ENCODE results near the gene APLN. TPM values are rescaled to one million over a fixed set of nuclear protein-coding genes. Genes with fewer than 3 reads are reported as not detected.
A peak's percentile ranks its signal among the peaks of the same experiment; 100 is the strongest.

The APLN gene
- total and polyA plus RNA-seq, 7 experiments from 2014 or later: 0.10 TPM; not detected in 6

GRCh38 chrX:129665916-129666644 is 11.3 kb upstream of the APLN start:
- Mint-ChIP-seq H3K36me3 (no peaks in the 10 kb centered on the region), H3K9me3 (peaks cover 0 to 6% (median 2%) of the 10 kb centered on the region in 11 donors), H3K27ac (no peak overlapping the region), H3K27me3 (peaks cover 0 to 59% (median 0%) of the 10 kb centered on the region in 5 donors), H3K4me1 (peaks cover 0 to 5% (median 0%) of the 10 kb centered on the region in 7 donors), H3K4me3 (no peak overlapping the region)
- ChIA-PET POLR2A (no interaction called here), CTCF (no interaction called here)
- no peak overlapping the region for H3K4me3 ChIP-seq (ENCODE audit: low read length)
- no peaks in the 10 kb centered on the region for H3K4me1 ChIP-seq (ENCODE audit: control insufficient read depth in 2 of 2, insufficient read depth in 2 of 2, low read length in 2 of 2)
- intact Hi-C loops (cut with micrococcal nuclease): no loop called here
- no peaks in the 10 kb centered on the region for H3K36me3 ChIP-seq (ENCODE audit: control insufficient read depth in 2 of 3, insufficient read depth in 3 of 3, low read length in 3 of 3)
- no peaks in the 10 kb centered on the region for H3K9me3 ChIP-seq (ENCODE audit: control insufficient read depth in 2 of 3, low read length in 3 of 3)
- DNase-seq (no peak), ATAC-seq (no peak)
- no peak overlapping the region for H3K27ac ChIP-seq (ENCODE audit: low read depth, low read length)
- H3K27me3 ChIP-seq (ENCODE audit: control insufficient read depth in 2 of 2, insufficient read depth in 2 of 2, low read length in 2 of 2): no peaks in the 10 kb centered on the region

DNA sequence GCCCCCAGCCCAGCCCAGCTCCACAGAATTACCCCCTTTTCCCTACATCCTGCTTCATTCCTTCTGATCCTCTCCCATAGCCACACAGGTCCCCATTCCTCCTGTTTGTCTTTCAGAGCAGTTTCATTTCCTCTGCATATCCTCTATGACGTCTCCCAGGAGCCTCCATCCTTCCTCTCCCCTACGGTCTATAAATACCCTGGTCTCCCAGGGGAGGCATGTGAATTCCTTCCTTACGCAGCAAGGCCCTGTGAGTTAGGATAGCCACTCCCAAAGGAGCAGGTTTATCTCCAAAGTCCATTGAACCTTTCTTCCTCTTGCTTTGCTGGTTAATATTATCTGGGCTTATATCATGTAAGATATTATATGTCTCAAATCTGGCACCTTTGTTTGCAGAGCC is 8.4 kb upstream of the APLN start:
- intact Hi-C loops (cut with micrococcal nuclease): no loop called here
- POLR2A ChIA-PET: interaction anchor here (0.6 kb wide), 1 partner anchor 474 kb away, joined by 3 read pairs; no protein-coding TSS in a partner anchor
- Histone ChIP-seq H3K36me3 (ENCODE audit: control insufficient read depth in 2 of 3, insufficient read depth in 3 of 3, low read length in 3 of 3) (no peaks in the 10 kb centered on the region), H3K27me3 (ENCODE audit: control insufficient read depth in 2 of 2, insufficient read depth in 2 of 2, low read length in 2 of 2) (no peaks in the 10 kb centered on the region), H3K27ac (ENCODE audit: low read depth, low read length) (no peak overlapping the region), H3K4me3 (ENCODE audit: low read length) (no peak overlapping the region), H3K4me1 (ENCODE audit: control insufficient read depth in 2 of 2, insufficient read depth in 2 of 2, low read length in 2 of 2) (no peaks in the 10 kb centered on the region), H3K9me3 (ENCODE audit: control insufficient read depth in 2 of 3, low read length in 3 of 3) (no peaks in the 10 kb centered on the region)
- no peak overlapping the region for H3K27ac Mint-ChIP-seq
- H3K4me3 Mint-ChIP-seq: no peak overlapping the region
- DNase-seq: no peak
- H3K36me3 Mint-ChIP-seq: no peaks in the 10 kb centered on the region
- peaks cover 0 to 5% (median 0%) of the 10 kb centered on the region in 7 donors for H3K4me1 Mint-ChIP-seq
- CTCF ChIA-PET: no interaction called here
- ATAC-seq: no peak
- H3K9me3 Mint-ChIP-seq: peaks cover 0 to 6% (median 2%) of the 10 kb centered on the region in 11 donors
- peaks cover 0 to 40% (median 0%) of the 10 kb centered on the region in 5 donors for H3K27me3 Mint-ChIP-seq

- Mint-ChIP-seq H3K36me3 (no peaks in the 10 kb centered on the region), H3K4me1 (peaks cover 0 to 5% (median 0%) of the 10 kb centered on the region in 7 donors), H3K27me3 (peaks cover 0 to 35% (median 0%) of the 10 kb centered on the region in 5 donors), H3K27ac (no peak overlapping the region), H3K4me3 (no peak overlapping the region), H3K9me3 (no peaks in the 10 kb centered on the region)
- DNase-seq (no peak), ATAC-seq (no peak)
- POLR2A ChIA-PET: no interaction called here
- Histone ChIP-seq H3K4me1 (ENCODE audit: control insufficient read depth in 2 of 2, insufficient read depth in 2 of 2, low read length in 2 of 2) (no peaks in the 10 kb centered on the region), H3K36me3 (ENCODE audit: control insufficient read depth in 2 of 3, insufficient read depth in 3 of 3, low read length in 3 of 3) (no peaks in the 10 kb centered on the region), H3K9me3 (ENCODE audit: control insufficient read depth in 2 of 3, low read length in 3 of 3) (no peaks in the 10 kb centered on the region), H3K4me3 (ENCODE audit: low read length) (no peak overlapping the region), H3K27ac (ENCODE audit: low read depth, low read length) (no peak overlapping the region), H3K27me3 (ENCODE audit: control insufficient read depth in 2 of 2, insufficient read depth in 2 of 2, low read length in 2 of 2) (no peaks in the 10 kb centered on the region)
- CTCF ChIA-PET: interaction anchor here (0.5 to 1.1 kb wide), 4 partner anchors 120 to 221 kb away, joined by 3 to 8 read pairs (median 4); no protein-coding TSS in a partner anchor
- intact Hi-C loops (cut with micrococcal nuclease): no loop called here
These were observed 6.6 kb upstream of the APLN start for GRCh38 chrX:129661369-129661768.

DNA sequence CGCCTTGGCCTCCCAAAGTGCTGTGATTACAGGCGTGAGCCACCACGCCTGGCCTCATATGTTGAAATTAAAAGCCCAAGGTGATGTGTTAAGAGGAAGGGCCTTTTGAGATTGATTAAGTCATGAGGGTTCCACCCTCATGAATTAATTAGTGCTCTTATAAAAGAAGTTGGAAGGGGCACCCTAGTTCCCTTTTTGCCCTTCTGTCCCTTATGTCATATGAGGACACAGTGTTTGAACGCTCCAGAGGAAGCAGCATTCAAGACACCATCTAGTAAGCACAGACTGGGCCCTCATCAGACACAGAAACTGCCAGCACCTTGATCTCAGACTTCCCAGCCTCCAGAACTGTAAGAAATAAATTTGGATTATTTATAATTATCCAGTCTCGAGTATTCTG is 5.1 kb upstream of the APLN start:
- Mint-ChIP-seq H3K27ac (no peak overlapping the region), H3K4me3 (no peak overlapping the region), H3K4me1 (peaks cover 6 to 12% (median 9%) of the 10 kb centered on the region in 7 donors), H3K9me3 (no peaks in the 10 kb centered on the region), H3K36me3 (no peaks in the 10 kb centered on the region), H3K27me3 (peaks cover 4 to 35% (median 5%) of the 10 kb centered on the region in 5 donors)
- Histone ChIP-seq H3K9me3 (ENCODE audit: control insufficient read depth in 2 of 3, low read length in 3 of 3) (no peaks in the 10 kb centered on the region), H3K4me3 (ENCODE audit: low read length) (no peak overlapping the region), H3K27ac (ENCODE audit: low read depth, low read length) (no peak overlapping the region), H3K36me3 (ENCODE audit: control insufficient read depth in 2 of 3, insufficient read depth in 3 of 3, low read length in 3 of 3) (no peaks in the 10 kb centered on the region), H3K4me1 (ENCODE audit: control insufficient read depth in 2 of 2, insufficient read depth in 2 of 2, low read length in 2 of 2) (peaks cover 3 to 7% of the 10 kb centered on the region in 2 donors), H3K27me3 (ENCODE audit: control insufficient read depth in 2 of 2, insufficient read depth in 2 of 2, low read length in 2 of 2) (no peaks in the 10 kb centered on the region)
- ATAC-seq (no peak), DNase-seq (no peak)
- CTCF ChIA-PET: no interaction called here
- intact Hi-C loops (cut with micrococcal nuclease): loop anchor here in 1 of 2 donors (5.0 kb wide), 2 partner anchors 67 to 122 kb away; no protein-coding TSS in a partner anchor
- POLR2A ChIA-PET: interaction anchor here (0.7 kb wide), 1 partner anchor 164 kb away, joined by 3 read pairs; no protein-coding TSS in a partner anchor

- H3K9me3 ChIP-seq (ENCODE audit: control insufficient read depth in 2 of 3, low read length in 3 of 3): no peaks in the 10 kb centered on the region
- POLR2A ChIA-PET: interaction anchor here (0.7 kb wide), 1 partner anchor 164 kb away, joined by 3 read pairs; no protein-coding TSS in a partner anchor
- intact Hi-C loops (cut with micrococcal nuclease): loop anchor here in 1 of 2 donors (5.0 kb wide), 2 partner anchors 68 to 123 kb away; no protein-coding TSS in a partner anchor
These were observed 4.4 kb upstream of the APLN start for GRCh38 chrX:129659141-129659540.

DNA sequence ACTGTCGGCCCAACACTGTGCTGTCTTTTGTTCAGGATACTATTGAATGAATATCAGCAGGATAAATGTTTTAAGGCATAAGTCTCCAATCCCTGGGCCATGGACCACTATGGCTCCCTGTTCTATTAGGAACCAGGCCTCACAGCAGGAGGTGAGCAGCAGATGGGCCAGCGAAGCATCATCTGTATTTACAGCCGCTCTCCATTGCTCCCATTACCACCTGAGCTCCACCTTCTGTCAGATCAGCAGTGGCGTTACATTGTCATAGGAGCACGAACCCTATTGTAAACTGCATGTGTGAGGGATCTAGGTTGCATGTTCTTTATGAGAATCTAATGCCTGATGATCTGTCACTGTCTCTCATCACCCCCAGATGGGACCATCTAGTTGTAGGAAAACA is 3.7 kb upstream of the APLN start:
- CTCF ChIA-PET: no interaction called here
- Histone ChIP-seq H3K9me3 (ENCODE audit: control insufficient read depth in 2 of 3, low read length in 3 of 3) (no peaks in the 10 kb centered on the region), H3K4me1 (ENCODE audit: control insufficient read depth in 2 of 2, insufficient read depth in 2 of 2, low read length in 2 of 2) (peaks cover 3 to 7% of the 10 kb centered on the region in 2 donors), H3K27me3 (ENCODE audit: control insufficient read depth in 2 of 2, insufficient read depth in 2 of 2, low read length in 2 of 2) (no peaks in the 10 kb centered on the region), H3K27ac (ENCODE audit: low read depth, low read length) (no peak overlapping the region), H3K4me3 (ENCODE audit: low read length) (no peak overlapping the region), H3K36me3 (ENCODE audit: control insufficient read depth in 2 of 3, insufficient read depth in 3 of 3, low read length in 3 of 3) (no peaks in the 10 kb centered on the region)
- POLR2A ChIA-PET: no interaction called here
- ATAC-seq (no peak), DNase-seq (no peak)
- Mint-ChIP-seq H3K4me1 (peaks cover 6 to 14% (median 9%) of the 10 kb centered on the region in 7 donors), H3K27me3 (peaks cover 4 to 28% (median 5%) of the 10 kb centered on the region in 5 donors), H3K9me3 (no peaks in the 10 kb centered on the region), H3K27ac (peak overlapping the region in 1 of 9 donors; percentile 18), H3K4me3 (no peak overlapping the region), H3K36me3 (no peaks in the 10 kb centered on the region)
- intact Hi-C loops (cut with micrococcal nuclease): loop anchor here in 1 of 2 donors (5.0 kb wide), 2 partner anchors 69 to 124 kb away; no protein-coding TSS in a partner anchor

More at GRCh38 chrX:129659141-129659540, 4.4 kb upstream of the APLN start:
- Histone ChIP-seq H3K27me3 (ENCODE audit: control insufficient read depth in 2 of 2, insufficient read depth in 2 of 2, low read length in 2 of 2) (no peaks in the 10 kb centered on the region), H3K36me3 (ENCODE audit: control insufficient read depth in 2 of 3, insufficient read depth in 3 of 3, low read length in 3 of 3) (no peaks in the 10 kb centered on the region), H3K4me1 (ENCODE audit: control insufficient read depth in 2 of 2, insufficient read depth in 2 of 2, low read length in 2 of 2) (peaks cover 3 to 7% of the 10 kb centered on the region in 2 donors), H3K4me3 (ENCODE audit: low read length) (no peak overlapping the region), H3K27ac (ENCODE audit: low read depth, low read length) (no peak overlapping the region)
- ATAC-seq: no peak
- no peak for DNase-seq
- CTCF ChIA-PET: no interaction called here
- Mint-ChIP-seq H3K27ac (no peak overlapping the region), H3K9me3 (no peaks in the 10 kb centered on the region), H3K4me3 (no peak overlapping the region), H3K27me3 (peaks cover 4 to 31% (median 5%) of the 10 kb centered on the region in 5 donors), H3K36me3 (no peaks in the 10 kb centered on the region), H3K4me1 (peaks cover 6 to 12% (median 9%) of the 10 kb centered on the region in 7 donors)

Data from naive thymus-derived CD4-positive, alpha-beta T cell (primary cell).